KMS-11 (cell line): Measurements from ENCODE around the gene KRTAP20-2.

Experiments used
- H2AFZ ChIP-seq: fragments of 200-600 bp; sonication (generic); 2 replicates; pipeline ENCODE4 v1.6.1; 2016; ENCODE audit warnings: antibody characterized with exemption, mixed run types, low read depth
- H3K27ac ChIP-seq: fragments of 200-600 bp; sonication (generic); 2 replicates; pipeline ENCODE4 v1.6.1; 2016; ENCODE audit warnings: mild to moderate bottlenecking, mixed run types
- H3K27me3 ChIP-seq: fragments of 200-600 bp; sonication (generic); 2 replicates; pipeline ENCODE4 v1.6.1; 2017; ENCODE audit warnings: mild to moderate bottlenecking, low read depth, mixed run types, moderate library complexity; ENCODE audit not compliant: insufficient read depth
- H3K36me3 ChIP-seq: fragments of 200-600 bp; sonication (generic); 2 replicates; pipeline ENCODE4 v1.6.1; 2017; ENCODE audit warnings: mild to moderate bottlenecking, mixed run types; ENCODE audit not compliant: insufficient read depth
- H3K4me1 ChIP-seq: fragments of 200-600 bp; sonication (generic); 2 replicates; pipeline ENCODE4 v1.6.1; 2016; ENCODE audit warnings: mild to moderate bottlenecking, low read depth, mixed run types; ENCODE audit not compliant: poor library complexity, severe bottlenecking
- H3K4me2 ChIP-seq: fragments of 200-600 bp; sonication (generic); 2 replicates; pipeline ENCODE4 v1.7.0; 2016; ENCODE audit warnings: mild to moderate bottlenecking, mixed run types
- H3K4me3 ChIP-seq: fragments of 200-600 bp; sonication (generic); IDR thresholded peaks from 2 replicates; pipeline ENCODE4 v1.6.1; 2017; ENCODE audit warnings: low read depth, low read length, mixed read lengths; ENCODE audit not compliant: insufficient read depth
- H3K79me2 ChIP-seq: fragments of 200-600 bp; sonication (generic); 2 replicates; pipeline ENCODE4 v1.6.1; 2016; ENCODE audit warnings: low read depth, mixed run types; ENCODE audit not compliant: insufficient read depth
- H3K9ac ChIP-seq: fragments of 200-600 bp; sonication (generic); 2 replicates; pipeline ENCODE4 v1.6.1; 2016; ENCODE audit warnings: mild to moderate bottlenecking, mixed run types
- H4K20me1 ChIP-seq: fragments of 200-600 bp; sonication (generic); 2 replicates; pipeline ENCODE4 v1.6.1; 2016; ENCODE audit warnings: mild to moderate bottlenecking, mixed run types; ENCODE audit not compliant: insufficient read depth
- CTCF ChIP-seq: fragments of 200-600 bp; sonication (generic); conservative IDR thresholded peaks from 2 replicates; pipeline ENCODE4 v1.6.1; 2017; ENCODE audit warnings: low read depth, mild to moderate bottlenecking, antibody characterized with exemption, low read length, moderate library complexity, mixed read lengths

Gene KRTAP20-2

GRCh38 chr21:30615199-30615598 is 19.8 kb upstream of the KRTAP20-2 start:
- Histone ChIP-seq H3K4me3 (no peak overlapping the region), H3K4me1 (peaks cover 14% of the 10 kb centered on the region), H3K27me3 (no peaks in the 10 kb centered on the region), H3K79me2 (no peaks in the 10 kb centered on the region), H2AFZ (no peak overlapping the region), H3K9ac (no peak overlapping the region), H4K20me1 (no peaks in the 10 kb centered on the region), H3K4me2 (no peak overlapping the region), H3K36me3 (no peaks in the 10 kb centered on the region), H3K27ac (no peak overlapping the region)
- TF ChIP-seq CTCF: no peak

GRCh38 chr21:30616125-30616524 is 18.9 kb upstream of the KRTAP20-2 start, which contains the start of gene KRTAP20-1:
TSS of gene KRTAP20-1 (plus strand) at chr21:30616425. CDS start at chr21:30616455, 30 bp downstream.
- Histone ChIP-seq H3K4me3 (no peak within 1 kb of the TSS), H2AFZ (no peak within 1 kb of the TSS), H3K36me3 (no peaks in the 10 kb centered on the region), H3K79me2 (no peaks in the 10 kb centered on the region), H3K27me3 (no peaks in the 10 kb centered on the region), H3K4me1 (peaks cover 14% of the 10 kb centered on the region), H3K9ac (no peak within 1 kb of the TSS), H4K20me1 (no peaks in the 10 kb centered on the region), H3K4me2 (no peak within 1 kb of the TSS), H3K27ac (no peak within 1 kb of the TSS)
- TF ChIP-seq CTCF: no peak

- Histone ChIP-seq H4K20me1 (no peaks in the 10 kb centered on the region), H2AFZ (no peak overlapping the region), H3K79me2 (no peaks in the 10 kb centered on the region), H3K4me3 (no peak overlapping the region), H3K4me1 (no peaks in the 10 kb centered on the region), H3K27me3 (no peaks in the 10 kb centered on the region), H3K27ac (no peak overlapping the region), H3K36me3 (no peaks in the 10 kb centered on the region), H3K9ac (no peak overlapping the region), H3K4me2 (no peak overlapping the region)
- TF ChIP-seq CTCF: no peak
These were observed 14.9 kb upstream of the KRTAP20-2 start for GRCh38 chr21:30620080-30620479.

GRCh38 chr21:30620522-30620921 is 14.5 kb upstream of the KRTAP20-2 start, which contains the start of gene KRTAP20-4:
TSS of gene KRTAP20-4 (plus strand) at chr21:30620627.
- Histone ChIP-seq H3K27ac (no peak within 1 kb of the TSS), H3K9ac (no peak within 1 kb of the TSS), H4K20me1 (no peaks in the 10 kb centered on the region), H3K4me3 (no peak within 1 kb of the TSS), H3K27me3 (no peaks in the 10 kb centered on the region), H3K4me1 (no peaks in the 10 kb centered on the region), H3K79me2 (no peaks in the 10 kb centered on the region), H2AFZ (no peak within 1 kb of the TSS), H3K4me2 (no peak within 1 kb of the TSS), H3K36me3 (no peaks in the 10 kb centered on the region)
- no peak for TF ChIP-seq CTCF
